B cell (primary cell): ENCODE results near the gene APBA2. TPM values are rescaled to one million over a fixed set of nuclear protein-coding genes. Genes with fewer than 3 reads are reported as not detected.

Experiments used
- ATAC-seq: fragments of 200-7000 bp; cut with Tn5 transposase; one replicate; pipeline ENCODE4 v1.10.0; 2021; ENCODE audit warnings: low read depth, mild to moderate bottlenecking, moderate number of reproducible peaks, moderate library complexity
- CTCF ChIA-PET: fragments of 350-600 bp; sonication (Branson Sonifier 250); formaldehyde crosslinking; loops from one replicate; lab custom pipeline; 2021; ENCODE audit warnings: antibody characterized with exemption, inconsistent platforms; lab: Charles Lee
- POLR2A ChIA-PET: fragments of 350-600 bp; sonication (Branson Sonifier 250); formaldehyde crosslinking; loops from one replicate; lab custom pipeline; 2021; ENCODE audit warnings: antibody characterized with exemption; lab: Charles Lee
- DNase-seq: peaks from one replicate; pipeline ENCODE4 v3.0.0; 2013
- H2AFZ ChIP-seq: 2 replicates; pipeline ENCODE4 v1.6.1; 2012; ENCODE audit warnings: mild to moderate bottlenecking, low read depth, low read length; ENCODE audit not compliant: insufficient read depth, poor library complexity, severe bottlenecking
- H3K27ac ChIP-seq, 2 donors: 1 replicate in 1 of 2; 2 replicates in 1 of 2; pipeline ENCODE4 v1.5.1; 2012 to 2013; ENCODE audit warnings: low read length in 2 of 2, mild to moderate bottlenecking in 2 of 2, moderate library complexity in 1 of 2
- H3K27me3 ChIP-seq, 4 experiments: fragments of 200-600 bp in 1 of 4; sonication (generic) in 1 of 4; replicated peaks in 1 of 4; 1 replicate in 2 of 4; 2 replicates in 2 of 4; pipeline versions ENCODE4 v1.6.1 to v1.7.0; 2013 to 2016; ENCODE audit warnings: low read length in 3 of 4, mild to moderate bottlenecking in 2 of 4, mixed read lengths in 1 of 4, moderate library complexity in 1 of 4; ENCODE audit not compliant: insufficient read depth in 4 of 4, control insufficient read depth in 3 of 4; ENCODE audit errors: control extremely low read depth in 1 of 4
- H3K36me3 ChIP-seq, 2 experiments: replicated peaks in 1 of 2; 1 replicate in 1 of 2; 2 replicates in 1 of 2; pipeline versions ENCODE4 v1.6.1 to v1.7.1; 2013; ENCODE audit warnings: low read length in 1 of 2; ENCODE audit not compliant: insufficient read depth in 2 of 2, control insufficient read depth in 1 of 2; ENCODE audit errors: control extremely low read depth in 1 of 2, extremely low read depth in 1 of 2
- H3K4me1 ChIP-seq, 2 donors: fragments of 200-600 bp in 1 of 2; sonication (generic) in 1 of 2; 1 replicate in 1 of 2; 2 replicates in 1 of 2; pipeline versions ENCODE4 v1.5.1 to v1.6.1; 2013 to 2017; ENCODE audit warnings: low read length in 2 of 2; ENCODE audit not compliant: control insufficient read depth in 2 of 2, insufficient read depth in 2 of 2
- H3K4me2 ChIP-seq: replicated peaks from 2 replicates; pipeline ENCODE3; 2012; ENCODE audit warnings: mild to moderate bottlenecking, low read depth, low read length; ENCODE audit not compliant: poor library complexity, severe bottlenecking
- H3K4me3 ChIP-seq, 5 experiments: fragments of 200-600 bp in 1 of 5; sonication (generic) in 1 of 5; 1 replicate in 3 of 5; 2 replicates in 2 of 5; pipeline versions ENCODE4 v1.5.1 to v1.7.0; 2011 to 2016; ENCODE audit warnings: low read length in 4 of 5, mild to moderate bottlenecking in 4 of 5, low read depth in 2 of 5, control low read depth in 1 of 5, moderate library complexity in 1 of 5; ENCODE audit not compliant: insufficient read depth in 1 of 5; ENCODE audit errors: control extremely low read depth in 1 of 5, extremely low read depth in 1 of 5
- H3K79me2 ChIP-seq: fragments of 200-600 bp; sonication (generic); one replicate; pipeline ENCODE4 v1.6.0; 2016; ENCODE audit warnings: low read length; ENCODE audit not compliant: control insufficient read depth, insufficient read depth
- H3K9ac ChIP-seq: fragments of 200-600 bp; sonication (generic); 2 replicates; pipeline ENCODE4 v1.6.1; 2017; ENCODE audit warnings: mild to moderate bottlenecking, low read length, moderate library complexity
- H3K9me3 ChIP-seq, 3 donors: one replicate each; pipeline versions ENCODE4 v1.6.1 to v1.7.1; 2013; ENCODE audit warnings: low read length in 2 of 3; ENCODE audit not compliant: control insufficient read depth in 2 of 3, insufficient read depth in 1 of 3; ENCODE audit errors: control extremely low read depth in 1 of 3
- H4K20me1 ChIP-seq: 2 replicates; pipeline ENCODE4 v1.6.0; 2012; ENCODE audit warnings: mild to moderate bottlenecking, low read length; ENCODE audit not compliant: insufficient read depth, control insufficient read depth, poor library complexity, severe bottlenecking
- H3K27ac Mint-ChIP-seq: one replicate; pipeline ENCODE4 v1.8.0; 2021; ENCODE audit warnings: mixed read lengths
- H3K27me3 Mint-ChIP-seq: one replicate; pipeline ENCODE4 v1.8.0; 2021; ENCODE audit warnings: mixed read lengths
- H3K4me1 Mint-ChIP-seq: one replicate; pipeline ENCODE4 v1.8.0; 2021; ENCODE audit warnings: mixed read lengths
- H3K4me3 Mint-ChIP-seq: one replicate; pipeline ENCODE4 v1.8.0; 2021; ENCODE audit warnings: mixed read lengths
- H3K9me3 Mint-ChIP-seq: one replicate; pipeline ENCODE4 v1.8.0; 2022; ENCODE audit warnings: mixed read lengths; ENCODE audit not compliant: insufficient read depth
- CTCF ChIP-seq: fragments of 200-600 bp; IDR thresholded peaks from one replicate; pipeline ENCODE4 v1.8.0; 2022; ENCODE audit warnings: antibody characterized with exemption, mild to moderate bottlenecking
- EZH2 ChIP-seq: IDR thresholded peaks from 2 replicates; pipeline ENCODE4 v1.6.1; 2012; ENCODE audit warnings: borderline replicate concordance, low read depth, mild to moderate bottlenecking, moderate library complexity, low read length; ENCODE audit not compliant: insufficient read depth, poor library complexity, severe bottlenecking
- WGBS: methylation state at CpG from one replicate; pipeline ENCODE4 v1.1.5; 2013; ENCODE audit warnings: missing lambda C conversion rate; ENCODE audit not compliant: insufficient coverage; 5-methylcytosine and 5-hydroxymethylcytosine counted together
- intact Hi-C: fragments of 100-400 bp; cut with micrococcal nuclease; formaldehyde crosslinking; loops from one replicate; pipeline ENCODE4 v1.10.0; 2022
- polyA plus RNA-seq: library from polyadenylated mRNA; depleted of rRNA; stranded (reverse); fragments of >200 nt; gene quantifications from 2 replicates; pipeline ENCODE4 v1.2.3, GENCODE V29; 2012
- total RNA-seq, 2 donors: library from RNA; stranded (reverse); fragments of 120-200 nt in 1 of 2; gene quantifications; 1 replicate in 1 of 2; 2 replicates in 1 of 2; pipeline versions ENCODE4 v1.2.3 to v1.2.4, GENCODE V29; 2013 to 2022

APBA2 gene
- total and polyA plus RNA-seq, 2 donors (not counting 1 experiment from before 2014, with no cell fraction given): 0.19 TPM; not detected in 1

- no peaks in the 10 kb centered on the region for H3K27me3 ChIP-seq
- POLR2A ChIA-PET: no interaction called here
- intact Hi-C loops: no loop called here
- no peaks in the 10 kb centered on the region for H3K9me3 ChIP-seq
- H3K36me3 ChIP-seq: no peaks in the 10 kb centered on the region
- no peak overlapping the region for H2AFZ ChIP-seq
- no peaks in the 10 kb centered on the region for H3K4me1 ChIP-seq
- Mint-ChIP-seq H3K4me3 (no peak overlapping the region), H3K27me3 (no peaks in the 10 kb centered on the region), H3K9me3 (no peaks in the 10 kb centered on the region), H3K4me1 (peaks cover 2% of the 10 kb centered on the region), H3K27ac (no peak overlapping the region)
- H3K27ac ChIP-seq: no peak overlapping the region
- H3K79me2 ChIP-seq: no peaks in the 10 kb centered on the region
- H3K4me2 ChIP-seq: no peak overlapping the region
- no peak overlapping the region for H3K4me3 ChIP-seq
- DNase-seq (no peak), ATAC-seq (no peak)
- CTCF ChIA-PET: no interaction called here
- H4K20me1 ChIP-seq: no peaks in the 10 kb centered on the region
- TF ChIP-seq EZH2 (no peak), CTCF (no peak)
- 96% methylated on average over 5 of the region's 6 CpGs for WGBS
- H3K9ac ChIP-seq: no peak overlapping the region
Measured at GRCh38 chr15:29104566-29104880, 218.7 kb downstream of the APBA2 start.

- Histone ChIP-seq H3K4me1 (no peaks in the 10 kb centered on the region), H3K27ac (no peak overlapping the region), H3K9ac (no peak overlapping the region), H3K4me2 (no peak overlapping the region), H4K20me1 (no peaks in the 10 kb centered on the region), H3K27me3 (no peaks in the 10 kb centered on the region), H2AFZ (no peak overlapping the region), H3K9me3 (no peaks in the 10 kb centered on the region), H3K36me3 (no peaks in the 10 kb centered on the region), H3K79me2 (no peaks in the 10 kb centered on the region), H3K4me3 (no peak overlapping the region)
- no peaks in the 10 kb centered on the region for H3K9me3 Mint-ChIP-seq
- H3K4me1 Mint-ChIP-seq: peaks cover 2% of the 10 kb centered on the region
- WGBS: 86% methylated on average over 18 of the region's 22 CpGs
- ChIA-PET POLR2A (no interaction called here), CTCF (no interaction called here)
- intact Hi-C loops: no loop called here
- H3K27me3 Mint-ChIP-seq: no peaks in the 10 kb centered on the region
- H3K4me3 Mint-ChIP-seq: no peak overlapping the region
- TF ChIP-seq CTCF (no peak), EZH2 (no peak)
- no peak overlapping the region for H3K27ac Mint-ChIP-seq
- no peak for DNase-seq
- no peak for ATAC-seq
Measured at GRCh38 chr15:29105151-29105854, 219.5 kb downstream of the APBA2 start.
